ENCODE data around the gene AWAT1. TPM values are rescaled to one million over a fixed set of nuclear protein-coding genes. Genes with fewer than 3 reads are reported as not detected.

AWAT1 gene
- total RNA-seq, 1 donor from 2014 or later: not detected

GRCh38 chrX:70219938-70220764 is 14.3 kb upstream of the AWAT1 start:
- no peak overlapping the region for H3K4me3 ChIP-seq
- H3K27ac ChIP-seq (replicated peaks): peak overlapping the region; percentile 27
- H3K4me1 ChIP-seq: no peaks in the 10 kb centered on the region
- TF ChIP-seq, protein P1, sequence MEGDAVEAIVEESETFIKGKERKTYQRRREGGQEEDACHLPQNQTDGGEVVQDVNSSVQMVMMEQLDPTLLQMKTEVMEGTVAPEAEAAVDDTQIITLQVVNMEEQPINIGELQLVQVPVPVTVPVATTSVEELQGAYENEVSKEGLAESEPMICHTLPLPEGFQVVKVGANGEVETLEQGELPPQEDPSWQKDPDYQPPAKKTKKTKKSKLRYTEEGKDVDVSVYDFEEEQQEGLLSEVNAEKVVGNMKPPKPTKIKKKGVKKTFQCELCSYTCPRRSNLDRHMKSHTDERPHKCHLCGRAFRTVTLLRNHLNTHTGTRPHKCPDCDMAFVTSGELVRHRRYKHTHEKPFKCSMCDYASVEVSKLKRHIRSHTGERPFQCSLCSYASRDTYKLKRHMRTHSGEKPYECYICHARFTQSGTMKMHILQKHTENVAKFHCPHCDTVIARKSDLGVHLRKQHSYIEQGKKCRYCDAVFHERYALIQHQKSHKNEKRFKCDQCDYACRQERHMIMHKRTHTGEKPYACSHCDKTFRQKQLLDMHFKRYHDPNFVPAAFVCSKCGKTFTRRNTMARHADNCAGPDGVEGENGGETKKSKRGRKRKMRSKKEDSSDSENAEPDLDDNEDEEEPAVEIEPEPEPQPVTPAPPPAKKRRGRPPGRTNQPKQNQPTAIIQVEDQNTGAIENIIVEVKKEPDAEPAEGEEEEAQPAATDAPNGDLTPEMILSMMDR (IDR thresholded peaks at IDR 0.05; ENCODE audit: borderline replicate concordance): no peak
- peak; percentile 27 for DNase-seq
- intact Hi-C loops (cut with micrococcal nuclease): no loop called here
- H3K9me3 ChIP-seq (replicated peaks): no peaks in the 10 kb centered on the region
- H3K36me3 ChIP-seq: no peaks in the 10 kb centered on the region
- no peaks in the 10 kb centered on the region for H3K27me3 ChIP-seq (ENCODE audit: low read depth)

- intact Hi-C loops (cut with micrococcal nuclease): no loop called here
- H3K4me3 ChIP-seq: no peak overlapping the region
- H3K9me3 ChIP-seq (replicated peaks): no peaks in the 10 kb centered on the region
- no peaks in the 10 kb centered on the region for H3K27me3 ChIP-seq (ENCODE audit: low read depth)
- no peak for DNase-seq
- H3K36me3 ChIP-seq: no peaks in the 10 kb centered on the region
- H3K4me1 ChIP-seq: no peaks in the 10 kb centered on the region
- TF ChIP-seq, protein P1 (IDR thresholded peaks at IDR 0.05; ENCODE audit: borderline replicate concordance): no peak
- no peak overlapping the region for H3K27ac ChIP-seq (replicated peaks)
Measured at GRCh38 chrX:70226048-70226447, 8.4 kb upstream of the AWAT1 start.

GRCh38 chrX:70226687-70227086 is 7.8 kb upstream of the AWAT1 start:
- H3K9me3 ChIP-seq (replicated peaks): no peaks in the 10 kb centered on the region
- TF ChIP-seq, protein P1 (IDR thresholded peaks at IDR 0.05; ENCODE audit: borderline replicate concordance): no peak
- no peaks in the 10 kb centered on the region for H3K36me3 ChIP-seq
- no peaks in the 10 kb centered on the region for H3K27me3 ChIP-seq (ENCODE audit: low read depth)
- intact Hi-C loops (cut with micrococcal nuclease): no loop called here
- H3K4me1 ChIP-seq: no peaks in the 10 kb centered on the region
- no peak for DNase-seq
- H3K27ac ChIP-seq (replicated peaks): no peak overlapping the region
- no peak overlapping the region for H3K4me3 ChIP-seq

DNA sequence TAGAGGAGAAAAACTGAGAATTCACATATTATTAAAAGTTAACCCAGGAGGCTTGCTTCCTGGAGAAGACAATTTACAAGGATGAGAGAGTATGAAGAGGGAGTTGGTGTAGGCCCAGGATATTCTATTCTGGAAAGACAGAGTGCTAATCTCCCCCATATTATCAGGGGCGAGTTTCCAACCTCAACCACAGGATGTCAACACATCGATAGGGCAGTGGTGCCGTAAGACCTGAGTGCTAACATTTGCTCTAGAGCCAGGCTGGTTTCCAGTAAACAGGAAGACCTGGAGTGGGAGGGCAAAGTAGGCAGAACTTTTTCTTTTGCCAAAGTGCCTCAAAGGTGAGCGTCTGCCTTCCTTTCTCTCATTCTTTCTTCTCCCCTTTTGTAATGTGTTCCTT is 2.8 kb upstream of the AWAT1 start:
- H3K4me1 ChIP-seq: no peaks in the 10 kb centered on the region
- no peak overlapping the region for H3K4me3 ChIP-seq
- TF ChIP-seq, protein P1 (IDR thresholded peaks at IDR 0.05; ENCODE audit: borderline replicate concordance): no peak
- no peaks in the 10 kb centered on the region for H3K36me3 ChIP-seq
- intact Hi-C loops (cut with micrococcal nuclease): no loop called here
- H3K27ac ChIP-seq (replicated peaks): no peak overlapping the region
- no peak for DNase-seq
- H3K27me3 ChIP-seq (ENCODE audit: low read depth): no peaks in the 10 kb centered on the region
- no peaks in the 10 kb centered on the region for H3K9me3 ChIP-seq (replicated peaks)

DNA sequence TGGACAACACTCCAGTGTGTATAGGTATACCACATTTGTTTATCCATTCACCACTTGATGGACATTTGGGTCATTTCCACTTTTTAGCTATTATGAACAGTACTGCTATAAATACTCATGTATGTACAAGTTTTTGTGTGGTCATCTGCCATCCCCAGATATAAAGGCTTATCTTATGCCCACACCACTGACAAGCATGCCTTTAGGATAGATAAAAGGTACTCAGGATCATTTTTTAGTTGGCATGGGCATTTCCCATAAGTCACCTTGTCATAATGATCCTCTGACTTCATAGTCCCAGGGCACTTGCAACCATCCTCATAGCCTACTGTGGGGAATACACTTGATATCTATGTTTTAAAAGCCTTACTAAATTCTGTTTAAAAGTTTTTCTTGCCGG is 6.3 kb downstream of the AWAT1 start:
- no peaks in the 10 kb centered on the region for H3K4me1 ChIP-seq
- intact Hi-C loops (cut with micrococcal nuclease): no loop called here
- no peaks in the 10 kb centered on the region for H3K27me3 ChIP-seq (ENCODE audit: low read depth)
- no peaks in the 10 kb centered on the region for H3K36me3 ChIP-seq
- no peak for DNase-seq
- TF ChIP-seq, protein P1 (IDR thresholded peaks at IDR 0.05; ENCODE audit: borderline replicate concordance): no peak
- H3K9me3 ChIP-seq (replicated peaks): no peaks in the 10 kb centered on the region
- no peak overlapping the region for H3K4me3 ChIP-seq
- H3K27ac ChIP-seq (replicated peaks): no peak overlapping the region

All from left ventricle myocardium inferior (tissue), 1 donor.